ENCODE results near the gene CATSPER3. TPM values are rescaled to one million over a fixed set of nuclear protein-coding genes. Genes with fewer than 3 reads are reported as not detected.

The CATSPER3 gene
- total RNA-seq, 1 experiment from 2014 or later = 0.50 TPM

DNA sequence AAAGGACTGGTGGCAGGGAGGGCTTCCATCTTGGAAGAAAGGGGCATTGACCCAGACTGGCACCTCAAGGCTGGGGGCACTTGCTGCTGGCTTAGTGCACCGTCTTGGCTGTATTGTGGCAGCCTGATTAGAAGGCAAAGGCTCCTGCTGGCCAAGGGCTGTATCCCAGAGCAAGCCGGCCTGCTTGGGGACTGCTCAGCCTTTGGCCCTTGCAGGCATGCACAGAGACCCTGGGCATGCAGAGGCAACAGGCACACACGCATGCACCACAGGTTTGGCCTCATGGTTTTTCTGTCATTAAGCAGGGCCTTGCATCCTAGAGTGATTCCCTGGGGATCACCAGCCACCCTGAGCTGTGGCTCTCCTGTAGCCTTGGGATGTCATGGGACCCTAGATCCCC lies 37.4 kb downstream of the CATSPER3 start:
- no peaks in the 10 kb centered on the region for H3K27me3 ChIP-seq (ENCODE audit: insufficient read depth, low read length)
- H4K91ac ChIP-seq (ENCODE audit: insufficient read length, low read depth, low read length) = no peak overlapping the region
- H3K9me3 ChIP-seq (ENCODE audit: control insufficient read depth, low read depth, low read length) = no peaks in the 10 kb centered on the region
- H2BK5ac ChIP-seq (ENCODE audit: insufficient read length, low read length) = no peak overlapping the region
- H3K79me2 ChIP-seq (ENCODE audit: insufficient read depth, low read length) = no peaks in the 10 kb centered on the region
- H3K4me1 ChIP-seq (ENCODE audit: insufficient read depth, low read length) = no peaks in the 10 kb centered on the region; the same call in 1 of the 2 replicates
- Mint-ChIP-seq H3K9me3 (no peaks in the 10 kb centered on the region), H3K27ac (peak overlapping the region in 1 of 3 experiments; percentile 63; a peak in 1 of 7 replicates), H3K4me3 (no peak overlapping the region), H3K4me1 (no peaks in the 10 kb centered on the region), H3K36me3 (ENCODE audit: insufficient read depth in 1 of 3, low read depth in 3 of 3) (no peaks in the 10 kb centered on the region; a peak in 1 of 7 replicates), H3K27me3 (ENCODE audit: low read depth) (peaks cover 33% of the 10 kb centered on the region)
- no peaks in the 10 kb centered on the region for H4K20me1 ChIP-seq (ENCODE audit: control insufficient read depth, insufficient read depth, insufficient read length)
- TF ChIP-seq, protein P1, sequence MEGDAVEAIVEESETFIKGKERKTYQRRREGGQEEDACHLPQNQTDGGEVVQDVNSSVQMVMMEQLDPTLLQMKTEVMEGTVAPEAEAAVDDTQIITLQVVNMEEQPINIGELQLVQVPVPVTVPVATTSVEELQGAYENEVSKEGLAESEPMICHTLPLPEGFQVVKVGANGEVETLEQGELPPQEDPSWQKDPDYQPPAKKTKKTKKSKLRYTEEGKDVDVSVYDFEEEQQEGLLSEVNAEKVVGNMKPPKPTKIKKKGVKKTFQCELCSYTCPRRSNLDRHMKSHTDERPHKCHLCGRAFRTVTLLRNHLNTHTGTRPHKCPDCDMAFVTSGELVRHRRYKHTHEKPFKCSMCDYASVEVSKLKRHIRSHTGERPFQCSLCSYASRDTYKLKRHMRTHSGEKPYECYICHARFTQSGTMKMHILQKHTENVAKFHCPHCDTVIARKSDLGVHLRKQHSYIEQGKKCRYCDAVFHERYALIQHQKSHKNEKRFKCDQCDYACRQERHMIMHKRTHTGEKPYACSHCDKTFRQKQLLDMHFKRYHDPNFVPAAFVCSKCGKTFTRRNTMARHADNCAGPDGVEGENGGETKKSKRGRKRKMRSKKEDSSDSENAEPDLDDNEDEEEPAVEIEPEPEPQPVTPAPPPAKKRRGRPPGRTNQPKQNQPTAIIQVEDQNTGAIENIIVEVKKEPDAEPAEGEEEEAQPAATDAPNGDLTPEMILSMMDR (conservative IDR thresholded peaks at IDR 0.05) = no peak
- no peak overlapping the region for H2BK20ac ChIP-seq (ENCODE audit: low read depth, low read length, poor library complexity, severe bottlenecking)
- H2BK12ac ChIP-seq (ENCODE audit: insufficient read length, low read depth, low read length) = no peak overlapping the region
- no peak overlapping the region for H2BK120ac ChIP-seq (ENCODE audit: low read depth, low read length, poor library complexity, severe bottlenecking)
- H3K56ac ChIP-seq (ENCODE audit: insufficient read length, low read depth, low read length) = no peak overlapping the region
- no CpG with 5 or more reads among the region's 3 CpGs for WGBS (ENCODE audit: extremely low coverage, insufficient read length, low lambda C conversion rate)
- H3K4me2 ChIP-seq (ENCODE audit: insufficient read depth, insufficient read length, low read length) = no peak overlapping the region
- no peak overlapping the region for H3K27ac ChIP-seq (ENCODE audit: insufficient read length, low read depth, low read length)
- H3K23ac ChIP-seq (ENCODE audit: insufficient read length, low read depth, low read length) = no peak overlapping the region
- no peak overlapping the region for H2AK5ac ChIP-seq (ENCODE audit: insufficient read length, low read length)
- H3K4ac ChIP-seq (ENCODE audit: low read depth, low read length) = no peak overlapping the region
- H3K14ac ChIP-seq (ENCODE audit: insufficient read depth, low read length) = peak overlapping the region; percentile 6; the same call in 1 of the 2 replicates
- H3K18ac ChIP-seq (ENCODE audit: insufficient read length, low read depth, low read length) = no peak overlapping the region
- H2BK15ac ChIP-seq (ENCODE audit: low read depth, low read length) = no peak overlapping the region
- H3K9ac ChIP-seq (ENCODE audit: extremely low read depth, insufficient read length, low read length) = no peak overlapping the region
- no peak overlapping the region for H2AFZ ChIP-seq (ENCODE audit: low read length)
- H3K23me2 ChIP-seq (ENCODE audit: insufficient read length, low read depth, low read length, poor library complexity, severe bottlenecking) = no peaks in the 10 kb centered on the region
- no peak overlapping the region for H4K5ac ChIP-seq (ENCODE audit: insufficient read length, low read depth, low read length)
- no peak for DNase-seq
- no peaks in the 10 kb centered on the region for H3K79me1 ChIP-seq (ENCODE audit: insufficient read depth, low read depth, low read length, poor library complexity, severe bottlenecking)
- H3T11ph ChIP-seq (ENCODE audit: low read length) = no peak overlapping the region
- H4K8ac ChIP-seq (replicated peaks; ENCODE audit: insufficient read length, low read depth, low read length) = no peak overlapping the region

All from H9 (cell line).